HL-60 (cell line): Measurements from ENCODE around the gene COX7A2L.

ENCODE experiments used
- DNase-seq, 2 experiments: peaks; one replicate each; pipeline ENCODE4 v3.0.0-alpha.2; 2010 to 2020; ENCODE audit warnings: low read depth in 1 of 2, low spot score in 1 of 2
- H3K27ac ChIP-seq: fragments of 250-450 bp; sonication (Bioruptor Pico); replicated peaks from 2 replicates; pipeline ENCODE4 v1.5.1; 2020; ENCODE audit warnings: mild to moderate bottlenecking, moderate library complexity
- H3K27me3 ChIP-seq: fragments of 250-450 bp; sonication (Bioruptor Pico); 2 replicates; pipeline ENCODE4 v1.5.1; 2021; ENCODE audit warnings: mild to moderate bottlenecking, moderate library complexity; ENCODE audit not compliant: insufficient read depth, poor library complexity, severe bottlenecking
- H3K4me3 ChIP-seq: replicated peaks from 2 replicates; pipeline ENCODE4 v1.5.1; 2011; ENCODE audit warnings: mild to moderate bottlenecking, control low read depth, low read length; ENCODE audit not compliant: insufficient read depth
- GABPA ChIP-seq: IDR thresholded peaks from 2 replicates; pipeline ENCODE4 v1.6.1; 2012; ENCODE audit warnings: low read depth
- POLR2AphosphoS5 ChIP-seq: IDR thresholded peaks from 2 replicates; pipeline ENCODE4 v1.6.1; 2012; ENCODE audit warnings: low read depth
- SPI1 ChIP-seq: IDR thresholded peaks from 2 replicates; pipeline ENCODE4 v1.6.1; 2012; ENCODE audit warnings: low read depth, mild to moderate bottlenecking, borderline replicate concordance
- TF ChIP-seq, protein P1 (sequence below): IDR thresholded peaks from one replicate; pipeline ENCODE4 v1.5.1; 2011; ENCODE audit warnings: low read length, control low read depth, inconsistent platforms; ENCODE audit not compliant: insufficient read depth
- TF ChIP-seq, protein P2 (sequence below): IDR thresholded peaks from 2 replicates; pipeline ENCODE4 v1.6.1; 2012; ENCODE audit warnings: low read depth; ENCODE audit not compliant: insufficient replicate concordance

Gene COX7A2L

DNA sequence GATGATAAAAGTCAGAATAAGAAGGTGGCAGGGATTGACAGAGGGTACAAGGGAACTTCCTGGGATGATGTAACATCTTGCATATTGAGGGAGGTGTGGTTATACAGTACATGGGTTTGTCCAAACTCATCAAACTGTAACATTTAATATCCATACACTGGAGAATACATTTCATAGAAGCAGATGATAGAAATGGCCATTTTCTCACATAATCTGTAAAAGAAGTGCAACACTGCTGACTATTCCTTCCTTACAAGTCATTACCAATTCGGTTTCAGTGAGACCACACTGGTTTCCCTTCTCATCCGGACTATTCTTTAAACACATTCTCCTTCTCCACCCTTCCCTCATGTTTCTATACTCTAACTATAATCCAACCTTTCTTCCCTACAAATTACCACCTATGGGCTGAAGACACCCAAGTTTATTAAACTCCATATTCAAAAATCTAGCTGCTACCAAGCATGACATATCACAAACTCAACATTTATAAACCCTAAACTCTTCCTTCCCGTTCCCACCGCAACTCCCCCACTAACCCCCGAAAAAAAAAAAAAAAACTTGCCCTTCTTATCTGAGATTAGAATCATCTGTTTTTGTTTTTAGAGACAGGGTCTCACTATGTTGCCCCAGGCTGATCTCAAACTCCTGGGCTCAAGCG, 1.6 kb downstream of the COX7A2L start:
- peak overlapping the region; percentile 79 for H3K4me3 ChIP-seq
- peak in 1 of 2 experiments; percentile 6 for DNase-seq
- TF ChIP-seq, protein P1, sequence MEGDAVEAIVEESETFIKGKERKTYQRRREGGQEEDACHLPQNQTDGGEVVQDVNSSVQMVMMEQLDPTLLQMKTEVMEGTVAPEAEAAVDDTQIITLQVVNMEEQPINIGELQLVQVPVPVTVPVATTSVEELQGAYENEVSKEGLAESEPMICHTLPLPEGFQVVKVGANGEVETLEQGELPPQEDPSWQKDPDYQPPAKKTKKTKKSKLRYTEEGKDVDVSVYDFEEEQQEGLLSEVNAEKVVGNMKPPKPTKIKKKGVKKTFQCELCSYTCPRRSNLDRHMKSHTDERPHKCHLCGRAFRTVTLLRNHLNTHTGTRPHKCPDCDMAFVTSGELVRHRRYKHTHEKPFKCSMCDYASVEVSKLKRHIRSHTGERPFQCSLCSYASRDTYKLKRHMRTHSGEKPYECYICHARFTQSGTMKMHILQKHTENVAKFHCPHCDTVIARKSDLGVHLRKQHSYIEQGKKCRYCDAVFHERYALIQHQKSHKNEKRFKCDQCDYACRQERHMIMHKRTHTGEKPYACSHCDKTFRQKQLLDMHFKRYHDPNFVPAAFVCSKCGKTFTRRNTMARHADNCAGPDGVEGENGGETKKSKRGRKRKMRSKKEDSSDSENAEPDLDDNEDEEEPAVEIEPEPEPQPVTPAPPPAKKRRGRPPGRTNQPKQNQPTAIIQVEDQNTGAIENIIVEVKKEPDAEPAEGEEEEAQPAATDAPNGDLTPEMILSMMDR: no peak
- TF ChIP-seq SPI1 (no peak), GABPA (no peak), POLR2AphosphoS5 (no peak)
- TF ChIP-seq, protein P2, sequence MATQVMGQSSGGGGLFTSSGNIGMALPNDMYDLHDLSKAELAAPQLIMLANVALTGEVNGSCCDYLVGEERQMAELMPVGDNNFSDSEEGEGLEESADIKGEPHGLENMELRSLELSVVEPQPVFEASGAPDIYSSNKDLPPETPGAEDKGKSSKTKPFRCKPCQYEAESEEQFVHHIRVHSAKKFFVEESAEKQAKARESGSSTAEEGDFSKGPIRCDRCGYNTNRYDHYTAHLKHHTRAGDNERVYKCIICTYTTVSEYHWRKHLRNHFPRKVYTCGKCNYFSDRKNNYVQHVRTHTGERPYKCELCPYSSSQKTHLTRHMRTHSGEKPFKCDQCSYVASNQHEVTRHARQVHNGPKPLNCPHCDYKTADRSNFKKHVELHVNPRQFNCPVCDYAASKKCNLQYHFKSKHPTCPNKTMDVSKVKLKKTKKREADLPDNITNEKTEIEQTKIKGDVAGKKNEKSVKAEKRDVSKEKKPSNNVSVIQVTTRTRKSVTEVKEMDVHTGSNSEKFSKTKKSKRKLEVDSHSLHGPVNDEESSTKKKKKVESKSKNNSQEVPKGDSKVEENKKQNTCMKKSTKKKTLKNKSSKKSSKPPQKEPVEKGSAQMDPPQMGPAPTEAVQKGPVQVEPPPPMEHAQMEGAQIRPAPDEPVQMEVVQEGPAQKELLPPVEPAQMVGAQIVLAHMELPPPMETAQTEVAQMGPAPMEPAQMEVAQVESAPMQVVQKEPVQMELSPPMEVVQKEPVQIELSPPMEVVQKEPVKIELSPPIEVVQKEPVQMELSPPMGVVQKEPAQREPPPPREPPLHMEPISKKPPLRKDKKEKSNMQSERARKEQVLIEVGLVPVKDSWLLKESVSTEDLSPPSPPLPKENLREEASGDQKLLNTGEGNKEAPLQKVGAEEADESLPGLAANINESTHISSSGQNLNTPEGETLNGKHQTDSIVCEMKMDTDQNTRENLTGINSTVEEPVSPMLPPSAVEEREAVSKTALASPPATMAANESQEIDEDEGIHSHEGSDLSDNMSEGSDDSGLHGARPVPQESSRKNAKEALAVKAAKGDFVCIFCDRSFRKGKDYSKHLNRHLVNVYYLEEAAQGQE: no peak
- H3K27ac ChIP-seq: peak overlapping the region; percentile 98
- H3K27me3 ChIP-seq: no peaks in the 10 kb centered on the region

DNA sequence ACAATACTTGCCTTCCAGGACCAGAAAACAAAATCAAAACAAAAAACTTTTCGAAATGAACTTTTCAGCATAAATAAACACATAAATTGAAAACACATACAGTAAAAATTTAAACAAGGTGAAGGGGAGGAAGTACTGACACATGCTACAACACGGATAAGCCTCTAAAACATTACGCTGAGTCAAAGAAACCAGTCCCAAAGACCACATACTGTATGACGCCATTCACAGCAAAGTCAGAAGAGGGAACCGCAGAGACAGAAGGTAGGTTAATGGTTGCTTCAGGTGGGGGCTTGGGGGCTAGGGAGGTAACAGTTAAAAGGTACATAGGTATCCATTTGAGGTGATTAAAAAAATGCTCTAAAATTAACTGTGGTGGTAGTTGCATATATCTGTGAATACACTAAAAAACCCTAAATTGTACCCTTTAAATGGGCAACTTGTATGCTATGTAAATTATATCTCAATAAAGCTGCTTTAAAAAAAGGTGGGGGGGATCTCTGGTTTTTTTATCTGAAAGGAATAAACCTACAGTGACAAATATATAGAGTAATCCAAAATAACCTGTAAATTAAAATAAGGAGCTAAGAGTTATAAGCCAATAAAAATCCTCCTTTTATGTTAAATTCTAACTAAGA, 7.1 kb downstream of the COX7A2L start:
- TF ChIP-seq GABPA (no peak), SPI1 (no peak), POLR2AphosphoS5 (no peak)
- TF ChIP-seq, protein P1: no peak
- TF ChIP-seq, protein P2: no peak
- Histone ChIP-seq H3K4me3 (no peak overlapping the region), H3K27ac (no peak overlapping the region; the same call in 1 of the 2 replicates), H3K27me3 (no peaks in the 10 kb centered on the region)
- peak in 1 of 2 experiments; percentile 43 for DNase-seq

DNA sequence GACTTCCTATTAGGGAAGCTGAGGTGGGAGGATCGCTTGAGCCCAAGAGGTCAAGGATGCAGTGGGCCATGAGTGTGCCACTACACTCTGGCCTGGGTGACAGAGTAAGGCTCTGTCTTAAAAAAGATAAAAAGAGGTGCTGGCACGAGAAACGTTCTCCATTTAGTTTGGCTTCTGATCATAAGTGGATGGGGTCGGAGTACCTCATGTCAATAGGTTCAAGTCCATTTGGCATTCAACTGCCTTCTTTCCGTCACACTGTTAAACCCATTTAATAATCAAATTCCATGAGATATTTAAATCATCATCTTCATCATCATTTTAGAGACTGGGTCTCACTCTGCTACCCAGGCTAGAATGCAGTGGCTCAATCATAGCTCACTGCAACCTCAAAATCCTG, 9.2 kb downstream of the COX7A2L start:
- TF ChIP-seq, protein P2: no peak
- TF ChIP-seq, protein P1: no peak
- TF ChIP-seq GABPA (no peak), POLR2AphosphoS5 (no peak), SPI1 (no peak)
- H3K4me3 ChIP-seq: no peak overlapping the region
- no peaks in the 10 kb centered on the region for H3K27me3 ChIP-seq
- H3K27ac ChIP-seq: no peak overlapping the region
- no peak for DNase-seq
